ENCODE data around the gene RIC1. TPM values are rescaled to one million over a fixed set of nuclear protein-coding genes. Genes with fewer than 3 reads are reported as not detected.

Gene RIC1
- total RNA-seq, 1 donor from 2014 or later, result 21.5 TPM

DNA sequence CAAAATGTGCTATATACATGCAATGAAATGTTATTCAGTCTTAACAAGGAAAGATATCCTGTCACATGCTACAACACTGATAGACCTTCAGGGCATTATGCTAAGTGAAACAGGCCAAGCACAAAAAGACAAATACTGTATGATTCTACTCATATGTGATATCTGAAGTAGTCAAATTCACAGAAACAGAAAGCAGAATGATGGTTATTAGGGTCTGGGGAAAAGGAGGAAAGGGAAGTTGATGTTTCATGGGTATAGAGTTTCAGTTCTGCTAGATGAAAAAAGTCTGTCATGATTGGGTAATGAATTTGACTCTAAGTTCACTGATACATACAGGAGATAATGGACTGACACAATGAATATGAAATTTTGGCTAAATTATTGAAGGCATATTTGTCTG lies 11.2 kb upstream of the RIC1 start:
- intact Hi-C loops (cut with micrococcal nuclease), result no loop called here

DNA sequence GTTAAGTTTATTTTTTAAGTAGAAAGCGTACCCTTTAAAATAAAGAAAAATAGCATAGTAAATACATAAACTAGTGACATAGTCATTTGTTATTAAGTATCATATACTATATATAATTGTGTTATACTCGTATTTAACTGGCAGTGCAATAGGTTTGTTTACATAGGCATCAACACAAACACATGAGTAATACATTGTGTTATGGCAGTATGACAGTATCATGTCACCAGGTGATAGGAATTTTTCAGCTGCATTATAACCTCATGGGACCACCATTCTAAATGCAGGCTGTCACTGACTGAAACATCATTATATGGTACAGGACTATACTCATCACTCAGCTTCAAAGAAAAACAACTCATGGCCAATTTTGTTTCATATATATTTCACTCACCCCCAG lies 8.4 kb upstream of the RIC1 start:
- intact Hi-C loops (cut with micrococcal nuclease), result no loop called here

DNA sequence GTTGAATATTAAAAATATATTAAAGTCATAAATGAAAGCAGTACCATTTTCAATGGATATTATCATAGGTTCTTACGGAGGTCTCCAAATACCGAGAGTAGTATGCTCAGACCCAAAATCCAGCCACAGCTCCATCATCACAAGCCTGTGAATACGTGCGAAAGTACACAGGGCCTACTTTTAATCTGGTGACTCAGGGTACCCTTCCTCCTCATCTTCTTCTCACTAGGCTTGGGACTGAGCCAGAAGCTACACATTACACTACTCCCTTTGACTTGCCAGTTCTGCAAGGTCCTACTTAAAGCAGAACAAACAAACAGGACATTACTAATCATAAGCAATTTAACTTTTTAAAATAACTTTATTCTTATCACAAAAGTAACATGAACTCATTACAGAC lies 7.6 kb upstream of the RIC1 start:
- intact Hi-C loops (cut with micrococcal nuclease), result no loop called here

DNA sequence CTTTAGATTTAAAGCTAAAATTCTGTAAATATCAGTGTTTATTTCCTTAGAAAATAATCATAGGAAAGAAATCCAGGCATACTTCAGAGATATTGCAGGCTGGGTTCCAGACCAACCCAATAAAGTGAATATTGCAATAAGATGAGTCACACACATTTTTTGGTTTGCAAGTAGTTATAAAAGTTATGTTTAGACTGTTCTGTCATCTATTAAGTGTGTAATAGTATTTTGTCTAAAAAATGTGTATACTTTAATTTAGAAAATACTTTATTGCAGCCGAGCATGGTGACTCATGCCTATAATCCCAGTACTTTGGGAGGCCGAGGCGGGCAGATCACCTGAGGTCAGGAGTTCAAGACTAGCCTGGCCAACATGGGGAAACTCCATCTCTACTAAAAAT lies 6.9 kb upstream of the RIC1 start:
- intact Hi-C loops (cut with micrococcal nuclease), result no loop called here

DNA sequence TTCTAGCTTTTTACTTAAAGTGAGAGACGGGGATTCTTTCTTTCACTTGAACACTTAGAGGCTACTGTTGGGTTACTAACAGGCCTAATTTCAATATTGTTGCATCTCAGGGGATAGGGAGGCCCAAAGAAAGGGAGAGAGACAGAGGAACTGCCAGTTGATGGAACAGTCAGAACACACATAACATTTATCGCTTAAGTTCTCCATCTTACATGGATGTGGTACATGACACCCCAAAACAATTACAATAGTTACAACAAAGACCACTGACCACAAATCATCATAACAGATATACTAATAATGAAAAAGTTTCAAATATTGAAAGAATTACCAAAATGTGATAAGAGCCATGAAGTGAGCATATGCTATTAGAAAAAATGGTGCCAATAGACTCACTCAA lies 4.3 kb upstream of the RIC1 start:
- intact Hi-C loops (cut with micrococcal nuclease), result loop anchor here (5.0 kb wide), 2 partner anchors 138 to 1058 kb away; no protein-coding TSS in a partner anchor

DNA sequence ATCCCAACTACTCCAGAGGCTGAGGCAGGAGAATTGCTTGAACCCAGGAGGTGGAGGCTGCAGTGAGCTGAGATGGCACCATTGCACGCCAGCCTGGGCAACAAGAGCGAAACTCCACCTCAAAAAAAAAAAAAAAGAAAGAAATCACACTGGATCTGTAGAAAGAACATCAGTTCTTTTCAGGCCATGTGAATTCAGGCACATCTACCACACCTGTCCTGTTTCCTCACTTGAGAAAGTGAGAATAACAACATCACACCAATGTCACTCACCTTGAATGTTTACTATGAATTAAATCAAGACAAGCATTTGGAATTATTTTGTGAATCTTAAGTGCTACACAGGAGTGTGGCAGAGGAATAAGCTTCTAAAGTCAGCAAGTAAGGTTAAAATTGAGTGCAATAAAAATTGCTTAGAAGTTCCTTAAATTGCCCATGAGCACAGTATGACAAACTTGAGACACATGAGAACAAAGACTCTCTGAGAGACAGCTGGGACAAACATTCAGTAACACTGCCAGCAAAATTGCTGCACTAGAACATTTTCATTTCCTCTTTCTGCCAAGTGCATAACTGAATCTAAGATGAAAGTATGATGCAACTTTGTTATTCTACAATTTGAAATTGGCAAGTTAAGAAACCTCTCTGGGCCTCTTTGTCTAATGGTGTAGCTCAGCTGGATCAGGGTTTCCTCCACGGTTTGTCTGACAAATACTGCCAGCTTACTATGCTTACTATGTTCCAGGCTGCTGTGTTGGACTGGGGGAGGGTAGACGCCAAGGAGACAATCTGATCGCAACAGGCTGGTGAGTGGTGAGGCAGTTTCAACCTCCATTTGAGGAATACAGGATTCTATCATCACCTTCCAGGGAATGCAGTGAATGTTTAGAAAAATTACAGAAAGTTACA lies 1.9 kb upstream of the RIC1 start:
- intact Hi-C loops (cut with micrococcal nuclease), result loop anchor here (1.0 to 5.0 kb wide), 6 partner anchors 135 to 1055 kb away; partner anchors contain the start of genes CDC37L1, ERMP1, JAK2 and RLN1

DNA sequence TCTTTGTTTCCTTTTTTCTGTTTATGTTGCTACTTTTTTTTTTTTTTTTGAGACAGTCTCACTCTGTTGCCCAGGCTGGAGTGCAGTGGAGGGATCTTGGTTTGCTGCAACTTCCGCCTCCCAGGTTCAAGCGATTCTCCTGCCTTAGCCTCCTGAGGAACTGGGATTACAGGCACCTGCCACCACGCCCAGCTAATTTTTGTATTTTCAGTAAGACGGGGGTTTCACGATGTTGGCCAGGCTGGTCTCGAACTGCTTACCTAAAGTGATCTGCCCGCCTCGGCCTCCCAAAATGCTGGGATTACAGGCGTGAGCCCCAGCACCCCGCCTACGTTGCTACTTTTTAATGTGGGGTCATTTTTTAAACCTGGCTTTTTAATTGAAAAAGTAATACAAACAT lies 1.2 kb upstream of the RIC1 start:
- intact Hi-C loops (cut with micrococcal nuclease), result loop anchor here (1.0 to 5.0 kb wide), 17 partner anchors 41 to 1129 kb away; partner anchors contain the start of genes CD274, CDC37L1, ERMP1 and JAK2

DNA sequence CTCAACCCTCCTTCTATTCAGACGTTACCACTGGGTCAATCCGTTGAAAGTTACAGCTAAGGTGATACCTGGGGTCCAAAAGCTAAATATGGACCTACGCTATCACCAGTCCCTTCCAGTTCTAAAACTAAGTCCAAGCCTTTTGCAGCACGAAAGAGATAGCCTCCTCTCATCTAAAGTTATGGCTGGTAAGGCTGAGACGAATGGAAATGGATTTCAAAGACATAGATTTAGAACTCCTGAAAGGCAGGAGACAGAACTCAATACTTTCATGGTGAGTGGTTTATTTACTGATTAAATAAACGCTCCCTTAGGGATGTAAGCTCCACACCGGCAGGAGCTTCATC lies 751 bp upstream of the RIC1 start:
- intact Hi-C loops (cut with micrococcal nuclease), result loop anchor here (1.0 to 5.0 kb wide), 13 partner anchors 41 to 1129 kb away; partner anchors contain the start of genes CD274, KDM4C, PDCD1LG2 and PLGRKT

DNA sequence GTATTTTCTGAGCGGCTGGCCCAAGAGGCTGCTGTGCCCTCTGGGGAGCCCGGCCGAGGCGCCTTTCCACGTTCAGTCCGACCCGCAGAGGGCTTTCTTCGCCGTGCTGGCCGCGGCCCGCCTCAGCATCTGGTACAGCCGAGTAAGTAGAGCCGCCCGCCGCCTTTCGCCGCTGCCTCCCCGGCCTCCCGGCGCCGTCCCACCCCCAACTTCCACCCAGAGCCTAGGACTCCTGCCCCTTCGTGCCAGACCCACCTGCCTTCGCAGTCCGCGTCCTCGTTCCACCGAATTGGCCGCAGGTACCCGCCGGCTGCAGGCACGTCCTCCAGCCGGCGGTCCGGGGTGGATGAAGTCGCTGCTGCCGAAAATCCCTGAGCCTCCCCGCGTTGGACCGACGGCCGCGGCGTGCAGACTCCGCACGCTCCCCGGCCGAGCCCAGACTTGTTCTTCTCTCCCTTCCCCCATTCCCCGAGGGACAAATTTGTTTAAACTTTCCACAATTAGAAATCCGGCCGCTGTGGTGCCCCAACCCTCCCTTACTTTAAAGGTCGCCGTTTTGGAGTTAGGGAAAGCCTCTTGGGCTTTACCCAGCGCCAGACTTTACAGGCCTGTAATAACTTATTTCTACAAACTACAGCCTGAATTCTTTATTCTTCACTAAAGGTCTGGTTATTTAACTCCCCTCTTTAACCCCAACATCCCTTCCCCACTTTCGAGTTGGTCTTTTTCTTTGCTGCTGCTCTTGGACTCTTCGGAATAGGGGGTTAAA lies 589 bp downstream of the RIC1 start:
- intact Hi-C loops (cut with micrococcal nuclease), result loop anchor here (1.0 to 5.0 kb wide), 8 partner anchors 43 to 1127 kb away; partner anchors contain the start of genes KDM4C and PLPP6

DNA sequence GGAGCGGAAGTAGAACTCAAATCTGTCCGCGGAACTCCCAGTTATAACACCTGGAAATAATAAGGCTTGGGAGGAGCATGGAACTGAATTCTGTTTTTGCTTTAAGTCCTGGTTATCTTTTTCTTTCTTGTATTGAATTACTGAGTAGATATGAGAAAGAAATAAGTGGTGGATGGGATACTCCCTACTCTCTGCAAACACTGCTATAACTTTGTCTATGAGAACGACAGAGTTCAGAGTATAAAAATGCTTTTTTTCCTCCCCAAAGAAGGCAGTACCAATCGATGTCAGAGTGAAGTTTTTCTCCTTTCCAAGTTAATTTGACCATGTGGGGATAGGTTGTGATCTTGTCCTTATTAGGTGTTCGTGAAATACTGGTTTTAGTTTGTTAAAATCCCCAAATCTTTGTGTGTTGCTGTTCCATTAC lies 1.2 kb downstream of the RIC1 start:
- intact Hi-C loops (cut with micrococcal nuclease), result loop anchor here (1.0 to 5.0 kb wide), 2 partner anchors 42 to 968 kb away; partner anchors contain the start of gene PLPP6

DNA sequence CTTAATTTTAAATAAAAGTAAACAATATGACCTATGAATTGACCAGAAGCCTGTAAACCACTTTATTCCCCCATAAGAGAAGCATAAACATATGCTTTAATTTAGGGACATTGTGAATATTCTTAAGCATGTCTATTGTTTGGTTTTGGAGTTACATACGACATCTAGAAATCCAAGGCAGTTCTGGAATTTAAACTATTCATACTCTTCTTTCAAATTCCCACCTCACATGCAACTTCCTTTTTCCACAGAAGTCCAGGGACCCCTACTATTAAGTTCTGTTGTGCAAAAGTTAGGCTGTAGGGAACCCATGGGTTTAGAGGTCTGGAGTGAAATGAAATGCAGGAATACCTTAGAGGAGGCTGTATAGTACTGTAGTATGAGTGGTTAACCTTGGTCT lies 2.1 kb downstream of the RIC1 start:
- intact Hi-C loops (cut with micrococcal nuclease), result loop anchor here (5.0 kb wide), 1 partner anchor 969 kb away; the partner anchor contains the start of gene PLPP6

DNA sequence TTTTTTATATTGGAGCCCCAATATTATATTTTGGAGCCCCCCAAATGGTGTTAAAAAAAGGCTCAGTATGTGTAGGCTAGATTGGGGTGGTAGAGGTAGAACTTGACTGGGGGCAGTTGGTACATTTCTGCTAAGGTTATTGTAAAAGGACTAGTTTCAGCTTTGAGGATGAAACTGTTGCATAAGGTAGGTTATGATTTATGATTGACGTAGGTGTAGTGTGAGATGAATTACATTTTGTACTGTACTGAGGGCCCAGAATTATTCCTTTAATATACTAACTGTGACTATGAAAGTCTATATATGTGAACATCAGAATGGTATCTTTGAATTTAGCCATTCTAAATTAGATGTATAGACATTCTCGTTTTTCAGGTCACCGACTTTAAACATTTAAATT lies 3.6 kb downstream of the RIC1 start:
- intact Hi-C loops (cut with micrococcal nuclease), result loop anchor here (2.0 to 5.0 kb wide), 2 partner anchors 82 to 970 kb away; partner anchors contain the start of gene PLPP6

DNA sequence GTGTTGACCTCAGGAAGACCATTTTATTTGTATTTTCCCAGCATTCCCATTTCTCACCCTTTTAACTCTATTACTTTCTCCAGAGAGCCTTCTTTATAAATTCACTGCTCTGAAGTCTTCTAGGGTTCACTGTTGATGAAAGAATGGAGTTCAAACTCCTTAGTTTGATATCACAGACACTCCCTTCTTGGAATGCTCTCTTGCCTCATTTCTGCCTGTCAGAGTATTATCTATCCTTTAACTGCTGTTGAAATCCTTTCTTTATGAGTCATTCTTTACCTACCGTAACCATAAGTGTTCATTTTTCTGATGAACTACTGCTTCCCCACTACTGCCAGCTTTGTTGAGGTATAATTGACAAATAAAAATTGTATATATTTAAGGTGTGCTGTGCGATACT lies 4.3 kb downstream of the RIC1 start:
- intact Hi-C loops (cut with micrococcal nuclease), result loop anchor here (2.0 to 5.0 kb wide), 2 partner anchors 82 to 971 kb away; partner anchors contain the start of gene PLPP6

DNA sequence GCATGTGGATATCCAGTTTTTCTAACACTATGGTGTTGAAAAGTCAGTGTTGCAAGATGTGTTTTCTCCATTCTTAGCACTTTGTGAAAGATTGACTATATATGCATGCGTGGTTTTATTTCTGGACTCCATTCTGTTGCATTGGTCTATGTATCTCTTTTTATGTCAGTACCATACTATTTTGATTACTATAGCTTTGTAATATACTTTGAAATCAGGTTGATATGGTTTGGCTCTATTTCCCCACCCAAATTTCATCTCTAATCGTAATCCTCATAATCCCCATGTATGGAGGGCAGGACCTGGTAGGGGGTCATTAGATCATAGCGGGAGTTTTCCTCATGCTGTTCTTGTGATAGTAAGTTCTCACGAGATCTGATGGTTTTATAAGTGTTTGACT lies 6.5 kb downstream of the RIC1 start:
- intact Hi-C loops (cut with micrococcal nuclease), result no loop called here

DNA sequence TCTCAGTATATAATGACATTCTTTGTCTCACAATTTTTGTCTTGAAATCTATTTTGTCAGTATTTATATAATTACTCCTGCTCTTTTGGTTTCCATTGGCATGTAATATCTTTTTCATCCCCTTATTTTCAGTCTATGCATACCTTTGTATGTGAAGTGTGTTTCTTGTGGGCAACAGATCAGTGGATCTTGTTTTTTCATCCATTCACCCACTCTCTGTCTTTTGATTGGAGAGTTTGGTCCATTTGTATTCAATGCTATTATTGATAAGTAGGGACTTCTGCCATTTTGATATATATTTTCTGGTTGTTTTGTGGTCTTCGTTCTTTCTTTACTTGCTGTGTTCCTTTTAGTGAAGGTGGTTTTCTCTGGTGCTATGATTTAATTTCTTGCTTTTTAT lies 10.9 kb downstream of the RIC1 start:
- intact Hi-C loops (cut with micrococcal nuclease), result no loop called here

DNA sequence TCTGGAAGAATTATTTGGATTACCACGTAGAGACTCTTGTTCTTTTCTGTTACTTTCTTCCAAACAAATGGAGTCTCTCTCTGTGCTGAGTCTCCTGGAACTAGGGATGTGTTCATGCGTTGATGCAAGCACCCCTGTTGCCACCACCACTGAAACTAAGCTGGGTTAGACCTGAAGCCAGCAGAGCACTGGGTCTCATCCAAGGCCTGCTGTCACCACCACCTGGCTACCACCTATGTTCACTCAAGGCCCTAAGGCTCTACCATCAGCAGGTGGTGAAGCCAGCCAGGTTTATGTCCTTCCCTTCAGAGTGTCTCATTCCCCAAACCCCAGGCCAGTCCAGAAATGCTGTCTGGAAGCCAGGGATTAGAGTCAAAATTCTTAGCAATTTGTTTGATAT lies 13.3 kb downstream of the RIC1 start:
- intact Hi-C loops (cut with micrococcal nuclease), result no loop called here

DNA sequence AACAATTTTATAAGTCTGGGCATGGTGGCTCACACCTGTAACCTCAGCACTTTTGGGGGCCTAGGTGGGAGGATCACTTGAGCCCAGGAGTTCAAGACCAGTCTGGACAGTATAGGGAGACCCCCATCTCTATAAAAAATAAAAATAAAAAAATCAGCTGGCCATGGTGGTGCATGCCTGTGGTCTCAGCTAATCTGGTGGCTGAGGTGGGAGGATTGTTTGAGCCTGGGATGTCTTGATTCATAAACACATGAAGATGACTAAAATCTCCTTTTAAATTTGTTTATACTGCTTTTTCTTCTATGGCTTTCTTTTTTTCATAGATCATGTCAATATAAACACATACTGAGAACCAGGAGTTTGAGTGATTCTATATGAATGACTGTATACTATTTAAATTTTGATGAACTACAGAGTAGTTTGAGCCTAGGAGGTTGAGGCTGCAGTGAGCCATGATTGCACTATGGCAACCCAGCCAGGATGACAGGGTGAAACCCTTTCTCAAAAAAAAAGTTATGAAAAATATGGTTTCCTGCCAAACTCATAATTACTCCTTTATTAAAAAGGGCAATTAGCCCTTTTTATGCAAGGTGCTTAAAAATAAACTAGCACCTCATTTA lies 14.2 kb downstream of the RIC1 start:
- intact Hi-C loops (cut with micrococcal nuclease), result no loop called here

DNA sequence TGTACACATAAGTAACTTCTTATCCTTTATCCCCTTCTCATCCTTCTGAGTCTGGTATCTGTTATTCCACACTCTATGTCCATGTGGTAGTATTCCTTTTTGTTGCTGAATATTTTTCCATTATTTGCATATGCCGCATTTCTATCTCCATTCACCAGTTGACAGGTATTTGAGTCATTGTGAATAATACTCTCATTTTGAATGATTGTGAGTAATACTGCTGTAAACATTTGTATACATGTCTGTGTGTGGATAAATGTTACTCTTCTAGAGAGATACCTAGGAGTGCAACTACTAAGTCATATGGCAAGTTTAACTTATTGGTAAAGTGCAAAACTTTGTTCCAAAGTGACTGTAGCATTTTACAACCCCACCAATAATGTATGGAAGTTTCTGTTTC lies 15.6 kb downstream of the RIC1 start:
- intact Hi-C loops (cut with micrococcal nuclease), result no loop called here

DNA sequence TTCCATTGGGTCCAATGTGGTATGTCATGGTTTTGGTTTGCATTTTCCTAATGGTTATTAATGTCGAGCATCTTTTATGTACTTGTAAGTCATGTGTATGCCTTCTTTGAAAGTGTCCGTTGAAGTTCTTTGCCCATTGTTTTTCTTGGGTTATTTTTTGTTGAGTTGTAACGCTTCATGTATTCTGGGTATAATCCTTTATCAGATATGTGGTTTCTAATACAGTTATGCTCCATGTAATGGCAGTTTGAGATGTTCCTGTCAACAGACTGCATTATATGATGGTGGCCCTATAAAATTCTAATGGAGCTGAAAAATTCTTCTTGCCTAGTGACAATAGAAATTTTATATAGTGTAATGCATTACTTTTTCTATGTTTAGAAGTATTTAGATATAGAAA lies 17.2 kb downstream of the RIC1 start:
- intact Hi-C loops (cut with micrococcal nuclease), result no loop called here

DNA sequence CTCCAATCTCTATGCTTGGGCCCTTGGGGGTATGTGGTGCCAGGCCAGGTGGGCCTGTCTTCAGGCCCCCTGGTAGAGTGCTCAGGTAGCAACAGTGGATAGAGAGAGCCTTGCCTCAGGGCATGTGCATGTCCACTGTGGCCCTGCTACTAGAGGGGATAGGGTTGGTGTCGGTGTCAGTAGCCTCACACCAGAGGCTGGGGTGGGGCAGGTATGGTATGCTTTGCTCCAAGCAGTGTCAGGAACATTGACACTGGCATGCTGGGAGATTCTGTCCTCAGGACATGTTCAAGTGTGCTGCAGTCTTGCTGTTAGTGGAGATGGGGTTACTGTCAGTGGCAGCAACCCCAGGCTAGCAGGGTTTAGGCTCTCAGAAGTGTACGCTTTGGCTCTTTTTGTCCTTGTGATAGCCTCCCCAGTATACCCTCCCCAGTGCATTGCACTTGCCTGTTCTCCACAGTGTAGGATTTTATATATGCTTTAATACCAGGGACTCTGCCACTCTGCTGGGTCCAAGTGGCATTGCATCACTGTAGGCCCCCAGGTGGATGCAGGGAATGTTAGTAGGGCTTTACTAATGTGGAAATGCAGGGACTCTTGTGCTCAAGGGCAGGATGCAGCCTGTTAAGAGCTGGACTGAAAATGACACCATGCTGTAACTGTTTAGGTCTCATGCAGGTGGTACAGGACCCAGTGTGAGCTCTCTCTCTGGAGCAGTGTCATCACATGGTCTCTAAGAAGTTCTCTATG lies 21.6 kb downstream of the RIC1 start:
- intact Hi-C loops (cut with micrococcal nuclease), result no loop called here

DNA sequence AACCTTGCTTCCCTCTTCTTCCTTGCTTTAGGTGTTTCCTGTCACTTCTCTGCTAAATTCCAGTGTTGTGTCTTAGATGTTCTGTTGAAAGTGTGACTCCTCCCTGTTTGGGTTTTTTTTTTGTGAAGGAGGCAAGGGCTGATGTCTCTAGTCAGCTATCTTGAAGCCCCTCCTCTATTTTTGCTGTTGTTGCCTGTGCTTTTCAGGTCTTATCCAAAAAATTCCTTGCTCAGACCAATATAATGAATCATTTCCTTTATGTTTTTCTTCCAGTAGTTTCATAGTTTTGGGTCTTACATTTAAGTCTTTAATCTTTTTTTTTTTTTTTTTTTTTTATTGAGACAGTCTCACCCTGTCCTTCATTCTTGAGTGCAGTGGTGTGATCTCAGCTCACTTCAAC lies 22.3 kb downstream of the RIC1 start:
- intact Hi-C loops (cut with micrococcal nuclease), result no loop called here
